Cerebellar cortex (tissue), 1 donor: ENCODE results near the gene CDH3.

Experiments used
- DNase-seq: peaks from one replicate; pipeline ENCODE4 v3.0.0-alpha.2; 2015; ENCODE audit warnings: low spot score

CDH3 gene

GRCh38 chr16:68652659-68653058 is 7.5 kb downstream of the CDH3 start:
- DNase-seq, result no peak

GRCh38 chr16:68655806-68656205 is 10.7 kb downstream of the CDH3 start:
- no peak for DNase-seq

- DNase-seq, result no peak
These were observed 11.6 kb downstream of the CDH3 start for GRCh38 chr16:68656751-68657150.

- no peak for DNase-seq
These were observed 13.3 kb downstream of the CDH3 start for GRCh38 chr16:68658341-68658973.

- DNase-seq, result no peak
These were observed 13.9 kb downstream of the CDH3 start for GRCh38 chr16:68658974-68659360.

- no peak for DNase-seq
These were observed 14.6 kb downstream of the CDH3 start for GRCh38 chr16:68659412-68660358.

GRCh38 chr16:68660359-68660795 is 15.3 kb downstream of the CDH3 start:
- DNase-seq, result no peak

GRCh38 chr16:68662035-68662434 is 16.9 kb downstream of the CDH3 start:
- no peak for DNase-seq

GRCh38 chr16:68664297-68664696 is 19.2 kb downstream of the CDH3 start:
- no peak for DNase-seq

- DNase-seq, result no peak
These were observed 20.4 kb downstream of the CDH3 start for GRCh38 chr16:68665501-68665900.

GRCh38 chr16:68668266-68668665 is 23.2 kb downstream of the CDH3 start:
- no peak for DNase-seq

GRCh38 chr16:68676113-68676860 is 31.2 kb downstream of the CDH3 start:
- DNase-seq, result no peak

- DNase-seq, result no peak
These were observed 35.9 kb downstream of the CDH3 start for GRCh38 chr16:68681038-68681437.

- no peak for DNase-seq
These were observed 40.8 kb downstream of the CDH3 start for GRCh38 chr16:68685685-68686478.

- DNase-seq, result no peak
These were observed 41.8 kb downstream of the CDH3 start for GRCh38 chr16:68686905-68687304.

- DNase-seq, result no peak
These were observed 44.8 kb downstream of the CDH3 start for GRCh38 chr16:68689921-68690320.

GRCh38 chr16:68695575-68695974 is 50.5 kb downstream of the CDH3 start:
- DNase-seq, result no peak

GRCh38 chr16:68696514-68696913 is 51.4 kb downstream of the CDH3 start:
- DNase-seq, result no peak

- DNase-seq, result no peak
These were observed 53.0 kb downstream of the CDH3 start for GRCh38 chr16:68698091-68698490.

- no peak for DNase-seq
These were observed 55.0 kb downstream of the CDH3 start for GRCh38 chr16:68700120-68700519.

- DNase-seq, result no peak
These were observed 55.7 kb downstream of the CDH3 start for GRCh38 chr16:68700831-68701230.
